ENCODE data around the gene DGKH. TPM values are rescaled to one million over a fixed set of nuclear protein-coding genes. Genes with fewer than 3 reads are reported as not detected.

DGKH gene
- total and polyA plus RNA-seq, 2 of the 13 experiments (the other 11 are each of a cell fraction or from before 2014, with no cell fraction given), result 0.01 to 0.13 TPM

DNA sequence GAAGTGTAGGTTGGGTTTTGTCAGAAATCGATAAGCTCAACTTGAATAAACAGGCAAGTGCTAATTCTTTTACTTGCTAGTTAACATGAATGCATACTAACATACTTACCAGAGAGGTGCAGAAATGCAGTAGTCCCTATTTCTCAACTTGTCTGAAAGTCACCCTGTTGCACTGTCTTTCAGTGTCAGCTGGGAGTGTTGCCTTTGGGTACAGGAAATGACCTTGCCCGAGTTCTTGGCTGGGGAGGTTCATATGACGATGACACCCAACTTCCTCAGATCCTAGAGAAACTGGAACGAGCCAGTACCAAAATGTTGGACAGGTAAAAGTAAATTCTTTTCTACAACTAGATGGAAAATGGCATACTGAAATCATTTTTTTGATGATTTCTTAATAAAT, 120.0 kb downstream of the DGKH start:
- no peak overlapping the region for H2AFZ ChIP-seq (ENCODE audit: low read length)
- no peaks in the 10 kb centered on the region for H3K27me3 ChIP-seq (ENCODE audit: control insufficient read depth in 1 of 2, insufficient read depth in 2 of 2, low read length in 2 of 2)
- no peaks in the 10 kb centered on the region for H3K9me3 ChIP-seq (ENCODE audit: low read length)
- DNase-seq (ENCODE audit: low spot score) (no peak), FAIRE-seq (no peak), ATAC-seq (no peak)
- TF ChIP-seq HMG20A (CRISPR knock-in tag; IDR thresholded peaks at IDR 0.05; ENCODE audit: borderline replicate concordance), result no peak
- no peak for TF ChIP-seq ZSCAN20 (CRISPR knock-in tag; IDR thresholded peaks at IDR 0.05; ENCODE audit: borderline replicate concordance)
- TF ChIP-seq CBX2 (IDR thresholded peaks at IDR 0.05; ENCODE audit: low read depth, low read length), result no peak
- no peak for TF ChIP-seq CBX2 (CRISPR knock-in tag; IDR thresholded peaks at IDR 0.05; ENCODE audit: low read depth)
- TF ChIP-seq FOXK2 (IDR thresholded peaks at IDR 0.05), result no peak
- TF ChIP-seq, protein P1, sequence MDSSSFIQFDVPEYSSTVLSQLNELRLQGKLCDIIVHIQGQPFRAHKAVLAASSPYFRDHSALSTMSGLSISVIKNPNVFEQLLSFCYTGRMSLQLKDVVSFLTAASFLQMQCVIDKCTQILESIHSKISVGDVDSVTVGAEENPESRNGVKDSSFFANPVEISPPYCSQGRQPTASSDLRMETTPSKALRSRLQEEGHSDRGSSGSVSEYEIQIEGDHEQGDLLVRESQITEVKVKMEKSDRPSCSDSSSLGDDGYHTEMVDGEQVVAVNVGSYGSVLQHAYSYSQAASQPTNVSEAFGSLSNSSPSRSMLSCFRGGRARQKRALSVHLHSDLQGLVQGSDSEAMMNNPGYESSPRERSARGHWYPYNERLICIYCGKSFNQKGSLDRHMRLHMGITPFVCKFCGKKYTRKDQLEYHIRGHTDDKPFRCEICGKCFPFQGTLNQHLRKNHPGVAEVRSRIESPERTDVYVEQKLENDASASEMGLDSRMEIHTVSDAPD (CRISPR knock-in tag; IDR thresholded peaks at IDR 0.05), result no peak
- no peak for TF ChIP-seq ZNF570 (CRISPR knock-in tag; IDR thresholded peaks at IDR 0.05; ENCODE audit: borderline replicate concordance)
- no peak overlapping the region for H3K27ac ChIP-seq (ENCODE audit: extremely low read length, insufficient read depth, low read length)
- no peaks in the 10 kb centered on the region for H4K20me1 ChIP-seq (ENCODE audit: insufficient read depth, low read length)
- no peaks in the 10 kb centered on the region for H3K79me2 ChIP-seq (ENCODE audit: insufficient read depth, low read length)
- H3K4me1 ChIP-seq (ENCODE audit: insufficient read depth, low read length), result no peaks in the 10 kb centered on the region
- in situ Hi-C loops (cut with HindIII; ENCODE audit: extremely low pct_ligation_motif_present, low pct_unique_long_range_greater_than_20kb), result no loop called here
- 48% methylated on average over 4 of the region's 4 CpGs for WGBS (ENCODE audit: low lambda C conversion rate)
- H3K4me3 ChIP-seq (replicated peaks in 1 of 3; ENCODE audit: insufficient read depth in 1 of 3, low read depth in 2 of 3, low read length in 3 of 3), result no peak overlapping the region
- BruUV-seq (replicated peaks), result no TSS peak
- H3K4me2 ChIP-seq (ENCODE audit: low read depth, low read length), result no peak overlapping the region
- no peaks in the 10 kb centered on the region for H3K36me3 ChIP-seq (replicated peaks in 1 of 2; ENCODE audit: control insufficient read depth in 1 of 2, insufficient read depth in 2 of 2, low read length in 2 of 2)
- CTCF ChIA-PET (ENCODE audit: low intra/inter-chr PET ratio, low total read pairs), result no interaction called here
- intact Hi-C loops (cut with micrococcal nuclease; ENCODE audit: unreplicated experiment), result no loop called here
- POLR2A ChIA-PET, result no interaction called here
- no peak overlapping the region for H3K9ac ChIP-seq (ENCODE audit: insufficient read depth, low read depth, low read length)

DNA sequence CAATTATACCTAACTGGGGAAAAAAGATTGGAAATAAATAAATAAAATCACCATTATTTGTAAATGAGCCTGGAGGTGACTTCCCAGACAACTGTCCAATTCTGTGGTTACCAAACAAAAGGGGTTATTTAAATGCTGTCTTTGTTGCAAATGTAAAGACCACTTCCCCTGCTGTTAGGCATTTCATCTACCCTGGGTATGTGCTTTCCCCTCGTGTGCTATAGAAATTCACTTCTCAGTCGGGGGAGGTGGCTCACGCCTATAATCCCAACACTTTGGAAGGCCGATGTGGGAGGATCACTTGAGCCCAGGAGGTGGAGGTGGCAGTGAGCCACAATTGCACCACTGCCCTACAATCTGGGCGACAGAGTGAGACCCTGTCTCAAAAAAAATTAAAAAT, 121.6 kb downstream of the DGKH start:
- FAIRE-seq (no peak), ATAC-seq (no peak), DNase-seq (ENCODE audit: low spot score) (no peak)
- H3K4me1 ChIP-seq (ENCODE audit: insufficient read depth, low read length), result no peaks in the 10 kb centered on the region
- no peak overlapping the region for H3K9ac ChIP-seq (ENCODE audit: insufficient read depth, low read depth, low read length)
- no peaks in the 10 kb centered on the region for H3K9me3 ChIP-seq (ENCODE audit: low read length)
- no peaks in the 10 kb centered on the region for H3K36me3 ChIP-seq (replicated peaks in 1 of 2; ENCODE audit: control insufficient read depth in 1 of 2, insufficient read depth in 2 of 2, low read length in 2 of 2)
- POLR2A ChIA-PET, result no interaction called here
- no peaks in the 10 kb centered on the region for H4K20me1 ChIP-seq (ENCODE audit: insufficient read depth, low read length)
- intact Hi-C loops (cut with micrococcal nuclease; ENCODE audit: unreplicated experiment), result no loop called here
- H2AFZ ChIP-seq (ENCODE audit: low read length), result no peak overlapping the region
- no TSS peak for BruUV-seq (replicated peaks)
- WGBS (ENCODE audit: low lambda C conversion rate), result 57% methylated on average over 5 of the region's 5 CpGs
- no peak overlapping the region for H3K4me2 ChIP-seq (ENCODE audit: low read depth, low read length)
- H3K27me3 ChIP-seq (ENCODE audit: control insufficient read depth in 1 of 2, insufficient read depth in 2 of 2, low read length in 2 of 2), result no peaks in the 10 kb centered on the region
- no peak overlapping the region for H3K4me3 ChIP-seq (replicated peaks in 1 of 3; ENCODE audit: insufficient read depth in 1 of 3, low read depth in 2 of 3, low read length in 3 of 3)
- in situ Hi-C loops (cut with HindIII; ENCODE audit: extremely low pct_ligation_motif_present, low pct_unique_long_range_greater_than_20kb), result no loop called here
- H3K27ac ChIP-seq (ENCODE audit: extremely low read length, insufficient read depth, low read length), result no peak overlapping the region
- CTCF ChIA-PET (ENCODE audit: low intra/inter-chr PET ratio, low total read pairs), result no interaction called here
- no peaks in the 10 kb centered on the region for H3K79me2 ChIP-seq (ENCODE audit: insufficient read depth, low read length)
- TF ChIP-seq, protein P2, sequence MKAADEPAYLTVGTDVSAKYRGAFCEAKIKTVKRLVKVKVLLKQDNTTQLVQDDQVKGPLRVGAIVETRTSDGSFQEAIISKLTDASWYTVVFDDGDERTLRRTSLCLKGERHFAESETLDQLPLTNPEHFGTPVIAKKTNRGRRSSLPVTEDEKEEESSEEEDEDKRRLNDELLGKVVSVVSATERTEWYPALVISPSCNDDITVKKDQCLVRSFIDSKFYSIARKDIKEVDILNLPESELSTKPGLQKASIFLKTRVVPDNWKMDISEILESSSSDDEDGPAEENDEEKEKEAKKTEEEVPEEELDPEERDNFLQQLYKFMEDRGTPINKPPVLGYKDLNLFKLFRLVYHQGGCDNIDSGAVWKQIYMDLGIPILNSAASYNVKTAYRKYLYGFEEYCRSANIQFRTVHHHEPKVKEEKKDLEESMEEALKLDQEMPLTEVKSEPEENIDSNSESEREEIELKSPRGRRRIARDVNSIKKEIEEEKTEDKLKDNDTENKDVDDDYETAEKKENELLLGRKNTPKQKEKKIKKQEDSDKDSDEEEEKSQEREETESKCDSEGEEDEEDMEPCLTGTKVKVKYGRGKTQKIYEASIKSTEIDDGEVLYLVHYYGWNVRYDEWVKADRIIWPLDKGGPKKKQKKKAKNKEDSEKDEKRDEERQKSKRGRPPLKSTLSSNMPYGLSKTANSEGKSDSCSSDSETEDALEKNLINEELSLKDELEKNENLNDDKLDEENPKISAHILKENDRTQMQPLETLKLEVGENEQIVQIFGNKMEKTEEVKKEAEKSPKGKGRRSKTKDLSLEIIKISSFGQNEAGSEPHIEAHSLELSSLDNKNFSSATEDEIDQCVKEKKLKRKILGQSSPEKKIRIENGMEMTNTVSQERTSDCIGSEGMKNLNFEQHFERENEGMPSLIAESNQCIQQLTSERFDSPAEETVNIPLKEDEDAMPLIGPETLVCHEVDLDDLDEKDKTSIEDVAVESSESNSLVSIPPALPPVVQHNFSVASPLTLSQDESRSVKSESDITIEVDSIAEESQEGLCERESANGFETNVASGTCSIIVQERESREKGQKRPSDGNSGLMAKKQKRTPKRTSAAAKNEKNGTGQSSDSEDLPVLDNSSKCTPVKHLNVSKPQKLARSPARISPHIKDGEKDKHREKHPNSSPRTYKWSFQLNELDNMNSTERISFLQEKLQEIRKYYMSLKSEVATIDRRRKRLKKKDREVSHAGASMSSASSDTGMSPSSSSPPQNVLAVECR (CRISPR knock-in tag; IDR thresholded peaks at IDR 0.05; ENCODE audit: borderline replicate concordance), result no peak
- TF ChIP-seq MEIS2 (CRISPR knock-in tag; IDR thresholded peaks at IDR 0.05), result no peak
- no peak for TF ChIP-seq NCOA1 (CRISPR knock-in tag; IDR thresholded peaks at IDR 0.05)
